GM12878 (cell line): ENCODE results near the gene HNRNPLL. TPM values are rescaled to one million over a fixed set of nuclear protein-coding genes. Genes with fewer than 3 reads are reported as not detected.
A peak's percentile ranks its signal among the peaks of the same experiment; 100 is the strongest.

ENCODE experiments used
- ATAC-seq: fragments of 200-7000 bp; cut with Tn5 transposase; 3 replicates; pipeline ENCODE4 v1.9.1; 2020; ENCODE audit warnings: mild to moderate bottlenecking, moderate library complexity
- BruUV-seq: library from RNA; stranded (reverse); fragments of 400-500 nt; replicated peaks from 2 replicates; lab custom pipeline; 2021; lab: Mats Ljungman, UMichigan
- CTCF ChIA-PET: fragments of 300-600 bp; sonication (Branson Sonifier 250); formaldehyde crosslinking; extraction: SDS; loops from one replicate; lab custom pipeline; 2021; ENCODE audit warnings: inconsistent platforms; lab: Yijun Ruan, JAX
- POLR2A ChIA-PET: fragments of 350-600 bp; formaldehyde crosslinking; extraction: SDS; loops from one replicate; lab custom pipeline; 2021; ENCODE audit warnings: inconsistent platforms; lab: Charles Lee
- RAD21 ChIA-PET: fragments of 300-600 bp; sonication (Branson Sonifier 250); formaldehyde crosslinking; loops from one replicate; lab custom pipeline; 2023; ENCODE audit warnings: antibody characterized with exemption; ENCODE audit not compliant: unreplicated experiment; lab: Charles Lee
- SMC1A ChIA-PET: fragments of 300-600 bp; sonication (Branson Sonifier 250); formaldehyde crosslinking; loops from one replicate; lab custom pipeline; 2023; ENCODE audit not compliant: unreplicated experiment, uncharacterized antibody; lab: Charles Lee
- DNase-seq: peaks from one replicate; pipeline ENCODE4 v3.0.0-alpha.2; 2011; ENCODE audit warnings: low read depth, low spot score
- FAIRE-seq: peaks from 3 replicates; lab custom pipeline; 2011; peaks lifted over from hg19 to GRCh38; lab: Jason Lieb, UNC
- H2AFZ ChIP-seq: 2 replicates; pipeline ENCODE4 v1.6.0; 2011; ENCODE audit warnings: low read depth, low read length, control low read depth; ENCODE audit not compliant: control insufficient read depth
- H3K27ac ChIP-seq: 2 replicates; pipeline ENCODE4 v1.5.1; 2011; ENCODE audit warnings: control low read depth; ENCODE audit not compliant: control insufficient read depth, insufficient read depth
- H3K27me3 ChIP-seq, 2 experiments: replicated peaks in 1 of 2; 2 replicates each; pipeline versions ENCODE4 v1.6.0 to v1.6.1; 2011; ENCODE audit warnings: low read length in 1 of 2; ENCODE audit not compliant: control insufficient read depth in 2 of 2, insufficient read depth in 2 of 2
- H3K36me3 ChIP-seq, 2 experiments: 2 replicates each; pipeline ENCODE4 v1.5.1; 2011; ENCODE audit warnings: low read length in 1 of 2; ENCODE audit not compliant: control insufficient read depth in 2 of 2, insufficient read depth in 2 of 2
- H3K4me1 ChIP-seq: 2 replicates; pipeline ENCODE4 v1.6.1; 2011; ENCODE audit warnings: mild to moderate bottlenecking, low read length, moderate library complexity, mixed read lengths; ENCODE audit not compliant: control insufficient read depth, insufficient read depth
- H3K4me2 ChIP-seq: 2 replicates; pipeline ENCODE4 v1.6.0; 2011; ENCODE audit warnings: control low read depth; ENCODE audit not compliant: control insufficient read depth, insufficient read depth
- H3K4me3 ChIP-seq: fragments of 200-600 bp; sonication (generic); 2 replicates; pipeline ENCODE4 v1.5.1; 2016
- H3K79me2 ChIP-seq: 2 replicates; pipeline ENCODE4 v1.6.0; 2011; ENCODE audit warnings: low read length; ENCODE audit not compliant: control insufficient read depth, insufficient read depth
- H3K9ac ChIP-seq: 2 replicates; pipeline ENCODE4 v1.8.0; 2011; ENCODE audit warnings: low read length, control low read depth, mixed read lengths; ENCODE audit not compliant: control insufficient read depth, insufficient read depth
- H3K9me3 ChIP-seq: replicated peaks from 3 replicates; pipeline ENCODE4 v1.5.1; 2011; ENCODE audit warnings: mild to moderate bottlenecking, low read length; ENCODE audit not compliant: control insufficient read depth, insufficient read depth
- H4K20me1 ChIP-seq: 2 replicates; pipeline ENCODE4 v1.6.0; 2011; ENCODE audit not compliant: control insufficient read depth, insufficient read depth
- CHD2 ChIP-seq: IDR thresholded peaks from 2 replicates; pipeline ENCODE4 v1.6.1; 2011; ENCODE audit warnings: low read depth, low read length, improper control_type of control experiment, borderline replicate concordance
- JUNB ChIP-seq: IDR thresholded peaks from 2 replicates; pipeline ENCODE4 v1.6.1; 2016; ENCODE audit warnings: antibody characterized with exemption, mild to moderate bottlenecking
- TCF3 ChIP-seq: IDR thresholded peaks from 2 replicates; pipeline ENCODE4 v1.6.1; 2012; ENCODE audit warnings: low read depth, mild to moderate bottlenecking, low read length, borderline replicate concordance; ENCODE audit not compliant: insufficient read depth
- ZZZ3 ChIP-seq: IDR thresholded peaks from 2 replicates; pipeline ENCODE4 v1.6.1; 2011; ENCODE audit warnings: low read depth; ENCODE audit not compliant: control insufficient read depth, insufficient read length
- WGBS: methylation state at CpG from one replicate; pipeline ENCODE4 v1.1.6; 2016; ENCODE audit warnings: low lambda C conversion rate; ENCODE audit not compliant: insufficient replicate concordance, insufficient coverage; ENCODE audit errors: missing lambda C conversion rate; 5-methylcytosine and 5-hydroxymethylcytosine counted together
- in situ Hi-C: fragments of 300-500 bp; cut with MboI; formaldehyde crosslinking; loops from 9 replicates; pipeline ENCODE4 v1.14.3; 2018; ENCODE audit warnings: mixed read lengths
- intact Hi-C: fragments of 100-400 bp; cut with micrococcal nuclease; formaldehyde crosslinking; loops from one replicate; pipeline ENCODE4 v1.14.2; 2022; ENCODE audit not compliant: unreplicated experiment
- polyA plus RNA-seq, 11 experiments: library from polyadenylated mRNA; depleted of rRNA in 4 of 11; unstranded in 6 of 11; stranded (reverse) in 5 of 11; fragments of >200 nt; fragmentation: Nextera tagmentation in 4 of 11; fragmentation: Illumina TruSeq in 1 of 11; extraction: Ambion mirVana in 4 of 11; extraction: Trizol in 1 of 11; gene quantifications; 1 replicate in 1 of 11; 2 replicates in 10 of 11; pipeline versions ENCODE4 v1.2.1 to v1.2.3, GENCODE V29; 2011 to 2016; ENCODE audit warnings: inconsistent platforms in 2 of 11, missing spikeins in 2 of 11, low read depth in 1 of 11
- total RNA-seq, 4 experiments: library from RNA; depleted of rRNA in 3 of 4; stranded (reverse); fragments of >200 nt in 3 of 4; fragmentation: Illumina TruSeq in 1 of 4; extraction: Trizol in 1 of 4; gene quantifications; 2 replicates each; pipeline versions ENCODE4 v1.2.1 to v1.2.3, GENCODE V29; 2013 to 2021
- TF ChIP-seq, protein P1 (sequence below): fragments of 450-650 bp; IDR thresholded peaks from 2 replicates; pipeline ENCODE4 v1.6.1; 2016; ENCODE audit warnings: mild to moderate bottlenecking
- TF ChIP-seq, protein P2 (sequence below): fragments of 150-350 bp; IDR thresholded peaks from 2 replicates; pipeline ENCODE4 v1.6.1; 2016; ENCODE audit warnings: low read depth, low read length
- TF ChIP-seq, protein P3 (sequence below): IDR thresholded peaks from 2 replicates; pipeline ENCODE4 v1.6.1; 2012; ENCODE audit warnings: low read depth, low read length, improper control_type of control experiment
- TF ChIP-seq, protein P4 (sequence below): fragments of 450-650 bp; IDR thresholded peaks from 2 replicates; pipeline ENCODE4 v1.6.1; 2017; ENCODE audit warnings: mild to moderate bottlenecking, moderate library complexity
- TF ChIP-seq, protein P5 (sequence below): fragments of 450-650 bp; IDR thresholded peaks from 2 replicates; pipeline ENCODE4 v1.6.1; 2017; ENCODE audit warnings: mild to moderate bottlenecking, moderate library complexity

HNRNPLL gene
- total and polyA plus RNA-seq, 10 of the 15 experiments (the other 5 are each of a cell fraction or from before 2014, with no cell fraction given) = 0.98 to 27.1 (median 2.9) TPM

DNA sequence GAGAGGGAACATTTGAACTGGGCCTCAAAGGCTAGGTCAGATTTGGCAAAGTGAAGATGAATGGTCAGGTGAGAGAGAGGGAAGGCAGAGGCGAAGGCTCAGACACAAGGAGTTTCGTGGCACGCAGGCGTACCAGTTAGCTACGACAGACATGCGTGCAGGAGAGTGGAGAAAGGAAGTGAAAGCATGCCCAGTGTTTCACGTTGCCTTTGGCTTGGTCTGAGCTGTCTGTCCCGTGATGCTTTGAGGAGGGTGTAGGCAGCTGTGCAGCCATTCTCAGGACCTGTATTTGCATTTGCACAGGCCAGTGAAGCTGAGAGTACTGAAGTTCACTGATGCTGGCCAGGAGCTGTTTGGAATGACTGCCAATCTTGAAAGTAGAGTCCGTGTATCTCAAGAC lies 69.5 kb downstream of the HNRNPLL start:
- H3K4me3 ChIP-seq = no peak overlapping the region
- no peak overlapping the region for H3K9ac ChIP-seq
- under 1% methylated on average over 9 of the region's 9 CpGs for WGBS
- intact Hi-C loops (no loop called here), in situ Hi-C loops (no loop called here)
- peak; percentile 95 for ATAC-seq
- ChIA-PET RAD21 (interaction anchor here (1.0 to 3.3 kb wide), 5 partner anchors 48 to 259 kb away, joined by 3 to 12 read pairs (median 5); partner anchors contain the start of gene HNRNPLL), CTCF (interaction anchor here (0.9 to 5.0 kb wide), 16 partner anchors 10 to 415 kb away, joined by 3 to 27 read pairs (median 5); no protein-coding TSS in a partner anchor), SMC1A (interaction anchor here (0.6 to 2.4 kb wide), 23 partner anchors 11 to 226 kb away, joined by 3 to 12 read pairs (median 4); no protein-coding TSS in a partner anchor), POLR2A (interaction anchor here (0.9 to 1.4 kb wide), 5 partner anchors 9 to 984 kb away, joined by 3 to 6 read pairs (median 3); partner anchors contain the start of gene SRSF7)
- BruUV-seq = no TSS peak
- peak overlapping the region; percentile 10; the same call in 1 of the 2 replicates for H3K4me2 ChIP-seq
- peak; percentile 92 for FAIRE-seq
- no peak overlapping the region for H3K27ac ChIP-seq
- H3K9me3 ChIP-seq = no peaks in the 10 kb centered on the region
- H3K36me3 ChIP-seq = no peaks in the 10 kb centered on the region
- H3K27me3 ChIP-seq = no peaks in the 10 kb centered on the region
- peaks cover 15% of the 10 kb centered on the region for H3K4me1 ChIP-seq
- DNase-seq = peak; percentile 83
- no peaks in the 10 kb centered on the region for H4K20me1 ChIP-seq
- peak overlapping the region; percentile 76 for H2AFZ ChIP-seq
- no peaks in the 10 kb centered on the region for H3K79me2 ChIP-seq
- TF ChIP-seq, protein P1, sequence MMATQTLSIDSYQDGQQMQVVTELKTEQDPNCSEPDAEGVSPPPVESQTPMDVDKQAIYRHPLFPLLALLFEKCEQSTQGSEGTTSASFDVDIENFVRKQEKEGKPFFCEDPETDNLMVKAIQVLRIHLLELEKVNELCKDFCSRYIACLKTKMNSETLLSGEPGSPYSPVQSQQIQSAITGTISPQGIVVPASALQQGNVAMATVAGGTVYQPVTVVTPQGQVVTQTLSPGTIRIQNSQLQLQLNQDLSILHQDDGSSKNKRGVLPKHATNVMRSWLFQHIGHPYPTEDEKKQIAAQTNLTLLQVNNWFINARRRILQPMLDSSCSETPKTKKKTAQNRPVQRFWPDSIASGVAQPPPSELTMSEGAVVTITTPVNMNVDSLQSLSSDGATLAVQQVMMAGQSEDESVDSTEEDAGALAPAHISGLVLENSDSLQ = peak; percentile 82
- TF ChIP-seq JUNB = no peak
- peak; percentile 35; the same call in 1 of the 2 replicates for TF ChIP-seq CHD2
- TF ChIP-seq, protein P2, sequence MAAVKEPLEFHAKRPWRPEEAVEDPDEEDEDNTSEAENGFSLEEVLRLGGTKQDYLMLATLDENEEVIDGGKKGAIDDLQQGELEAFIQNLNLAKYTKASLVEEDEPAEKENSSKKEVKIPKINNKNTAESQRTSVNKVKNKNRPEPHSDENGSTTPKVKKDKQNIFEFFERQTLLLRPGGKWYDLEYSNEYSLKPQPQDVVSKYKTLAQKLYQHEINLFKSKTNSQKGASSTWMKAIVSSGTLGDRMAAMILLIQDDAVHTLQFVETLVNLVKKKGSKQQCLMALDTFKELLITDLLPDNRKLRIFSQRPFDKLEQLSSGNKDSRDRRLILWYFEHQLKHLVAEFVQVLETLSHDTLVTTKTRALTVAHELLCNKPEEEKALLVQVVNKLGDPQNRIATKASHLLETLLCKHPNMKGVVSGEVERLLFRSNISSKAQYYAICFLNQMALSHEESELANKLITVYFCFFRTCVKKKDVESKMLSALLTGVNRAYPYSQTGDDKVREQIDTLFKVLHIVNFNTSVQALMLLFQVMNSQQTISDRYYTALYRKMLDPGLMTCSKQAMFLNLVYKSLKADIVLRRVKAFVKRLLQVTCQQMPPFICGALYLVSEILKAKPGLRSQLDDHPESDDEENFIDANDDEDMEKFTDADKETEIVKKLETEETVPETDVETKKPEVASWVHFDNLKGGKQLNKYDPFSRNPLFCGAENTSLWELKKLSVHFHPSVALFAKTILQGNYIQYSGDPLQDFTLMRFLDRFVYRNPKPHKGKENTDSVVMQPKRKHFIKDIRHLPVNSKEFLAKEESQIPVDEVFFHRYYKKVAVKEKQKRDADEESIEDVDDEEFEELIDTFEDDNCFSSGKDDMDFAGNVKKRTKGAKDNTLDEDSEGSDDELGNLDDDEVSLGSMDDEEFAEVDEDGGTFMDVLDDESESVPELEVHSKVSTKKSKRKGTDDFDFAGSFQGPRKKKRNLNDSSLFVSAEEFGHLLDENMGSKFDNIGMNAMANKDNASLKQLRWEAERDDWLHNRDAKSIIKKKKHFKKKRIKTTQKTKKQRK = no peak
- TF ChIP-seq, protein P3, sequence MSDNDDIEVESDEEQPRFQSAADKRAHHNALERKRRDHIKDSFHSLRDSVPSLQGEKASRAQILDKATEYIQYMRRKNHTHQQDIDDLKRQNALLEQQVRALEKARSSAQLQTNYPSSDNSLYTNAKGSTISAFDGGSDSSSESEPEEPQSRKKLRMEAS = peak; percentile 81
- TF ChIP-seq TCF3 = 0 out of 2 replicates have a peak, but pooled peaks have one; percentile 74
- TF ChIP-seq, protein P4, sequence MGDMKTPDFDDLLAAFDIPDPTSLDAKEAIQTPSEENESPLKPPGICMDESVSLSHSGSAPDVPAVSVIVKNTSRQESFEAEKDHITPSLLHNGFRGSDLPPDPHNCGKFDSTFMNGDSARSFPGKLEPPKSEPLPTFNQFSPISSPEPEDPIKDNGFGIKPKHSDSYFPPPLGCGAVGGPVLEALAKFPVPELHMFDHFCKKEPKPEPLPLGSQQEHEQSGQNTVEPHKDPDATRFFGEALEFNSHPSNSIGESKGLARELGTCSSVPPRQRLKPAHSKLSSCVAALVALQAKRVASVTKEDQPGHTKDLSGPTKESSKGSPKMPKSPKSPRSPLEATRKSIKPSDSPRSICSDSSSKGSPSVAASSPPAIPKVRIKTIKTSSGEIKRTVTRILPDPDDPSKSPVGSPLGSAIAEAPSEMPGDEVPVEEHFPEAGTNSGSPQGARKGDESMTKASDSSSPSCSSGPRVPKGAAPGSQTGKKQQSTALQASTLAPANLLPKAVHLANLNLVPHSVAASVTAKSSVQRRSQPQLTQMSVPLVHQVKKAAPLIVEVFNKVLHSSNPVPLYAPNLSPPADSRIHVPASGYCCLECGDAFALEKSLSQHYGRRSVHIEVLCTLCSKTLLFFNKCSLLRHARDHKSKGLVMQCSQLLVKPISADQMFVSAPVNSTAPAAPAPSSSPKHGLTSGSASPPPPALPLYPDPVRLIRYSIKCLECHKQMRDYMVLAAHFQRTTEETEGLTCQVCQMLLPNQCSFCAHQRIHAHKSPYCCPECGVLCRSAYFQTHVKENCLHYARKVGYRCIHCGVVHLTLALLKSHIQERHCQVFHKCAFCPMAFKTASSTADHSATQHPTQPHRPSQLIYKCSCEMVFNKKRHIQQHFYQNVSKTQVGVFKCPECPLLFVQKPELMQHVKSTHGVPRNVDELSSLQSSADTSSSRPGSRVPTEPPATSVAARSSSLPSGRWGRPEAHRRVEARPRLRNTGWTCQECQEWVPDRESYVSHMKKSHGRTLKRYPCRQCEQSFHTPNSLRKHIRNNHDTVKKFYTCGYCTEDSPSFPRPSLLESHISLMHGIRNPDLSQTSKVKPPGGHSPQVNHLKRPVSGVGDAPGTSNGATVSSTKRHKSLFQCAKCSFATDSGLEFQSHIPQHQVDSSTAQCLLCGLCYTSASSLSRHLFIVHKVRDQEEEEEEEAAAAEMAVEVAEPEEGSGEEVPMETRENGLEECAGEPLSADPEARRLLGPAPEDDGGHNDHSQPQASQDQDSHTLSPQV = peak; percentile 92
- TF ChIP-seq, protein P5, sequence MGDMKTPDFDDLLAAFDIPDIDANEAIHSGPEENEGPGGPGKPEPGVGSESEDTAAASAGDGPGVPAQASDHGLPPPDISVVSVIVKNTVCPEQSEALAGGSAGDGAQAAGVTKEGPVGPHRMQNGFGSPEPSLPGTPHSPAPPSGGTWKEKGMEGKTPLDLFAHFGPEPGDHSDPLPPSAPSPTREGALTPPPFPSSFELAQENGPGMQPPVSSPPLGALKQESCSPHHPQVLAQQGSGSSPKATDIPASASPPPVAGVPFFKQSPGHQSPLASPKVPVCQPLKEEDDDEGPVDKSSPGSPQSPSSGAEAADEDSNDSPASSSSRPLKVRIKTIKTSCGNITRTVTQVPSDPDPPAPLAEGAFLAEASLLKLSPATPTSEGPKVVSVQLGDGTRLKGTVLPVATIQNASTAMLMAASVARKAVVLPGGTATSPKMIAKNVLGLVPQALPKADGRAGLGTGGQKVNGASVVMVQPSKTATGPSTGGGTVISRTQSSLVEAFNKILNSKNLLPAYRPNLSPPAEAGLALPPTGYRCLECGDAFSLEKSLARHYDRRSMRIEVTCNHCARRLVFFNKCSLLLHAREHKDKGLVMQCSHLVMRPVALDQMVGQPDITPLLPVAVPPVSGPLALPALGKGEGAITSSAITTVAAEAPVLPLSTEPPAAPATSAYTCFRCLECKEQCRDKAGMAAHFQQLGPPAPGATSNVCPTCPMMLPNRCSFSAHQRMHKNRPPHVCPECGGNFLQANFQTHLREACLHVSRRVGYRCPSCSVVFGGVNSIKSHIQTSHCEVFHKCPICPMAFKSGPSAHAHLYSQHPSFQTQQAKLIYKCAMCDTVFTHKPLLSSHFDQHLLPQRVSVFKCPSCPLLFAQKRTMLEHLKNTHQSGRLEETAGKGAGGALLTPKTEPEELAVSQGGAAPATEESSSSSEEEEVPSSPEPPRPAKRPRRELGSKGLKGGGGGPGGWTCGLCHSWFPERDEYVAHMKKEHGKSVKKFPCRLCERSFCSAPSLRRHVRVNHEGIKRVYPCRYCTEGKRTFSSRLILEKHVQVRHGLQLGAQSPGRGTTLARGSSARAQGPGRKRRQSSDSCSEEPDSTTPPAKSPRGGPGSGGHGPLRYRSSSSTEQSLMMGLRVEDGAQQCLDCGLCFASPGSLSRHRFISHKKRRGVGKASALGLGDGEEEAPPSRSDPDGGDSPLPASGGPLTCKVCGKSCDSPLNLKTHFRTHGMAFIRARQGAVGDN = peak; percentile 100
- TF ChIP-seq ZZZ3 = no peak
